ENCODE measurements around the gene HCN3. TPM values are rescaled to one million over a fixed set of nuclear protein-coding genes. Genes with fewer than 3 reads are reported as not detected.
"Not testable (repeated sequence)": the region's sequence is repeated elsewhere in the genome, so short reads cannot be mapped to it uniquely, and the experiment has no call there.

Gene HCN3
- 9.5 and 10.6 TPM in 2 replicates for total RNA-seq (ENCODE audit: low replicate concordance)
- long read RNA-seq, partial matches to known transcripts, result 0 of 2 reads
- long read RNA-seq, other reads (novel, unspliced or antisense), result 2 of 2 reads

- H3K27me3 Mint-ChIP-seq, result no peaks in the 10 kb centered on the region
Measured at GRCh38 chr1:155277070-155277901, at the start of gene HCN3. TSS of gene HCN3 (plus strand) at chr1:155277463. CDS start at chr1:155277591, 128 bp downstream.

GRCh38 chr1:155228096-155228427, 49.2 kb upstream of the HCN3 start:
- no peak for TF ChIP-seq CTCF (conservative IDR thresholded peaks at IDR 0.05)
- H3K9me3 Mint-ChIP-seq, result no peaks in the 10 kb centered on the region
- peak overlapping the region; percentile 94 for H3K4me3 Mint-ChIP-seq
- peaks cover 24% of the 10 kb centered on the region for H3K4me1 Mint-ChIP-seq (ENCODE audit: unreplicated experiment)
- H3K27me3 Mint-ChIP-seq, result no peaks in the 10 kb centered on the region
- H3K36me3 Mint-ChIP-seq, result no peaks in the 10 kb centered on the region
- DNase-seq (ENCODE audit: extremely low spot score, unreplicated experiment), result no peak
- H3K27ac Mint-ChIP-seq, result peak overlapping the region; percentile 96

More at GRCh38 chr1:155277070-155277901, at the start of gene HCN3:
- Mint-ChIP-seq H3K4me1 (ENCODE audit: unreplicated experiment) (peaks cover 37% of the 10 kb centered on the region), H3K27ac (no peak within 1 kb of the TSS), H3K4me3 (peak within 1 kb of the TSS; percentile 80), H3K9me3 (no peaks in the 10 kb centered on the region), H3K36me3 (peaks cover 12% of the 10 kb centered on the region)
- peak; percentile 99 for DNase-seq (ENCODE audit: extremely low spot score, unreplicated experiment)
- peak; percentile 74 for TF ChIP-seq CTCF (conservative IDR thresholded peaks at IDR 0.05)

- Mint-ChIP-seq H3K4me1 (ENCODE audit: unreplicated experiment) (peaks cover 11% of the 10 kb centered on the region), H3K27ac (peak overlapping the region; percentile 3)
- not testable (repeated sequence) for H3K36me3 Mint-ChIP-seq; H3K9me3 Mint-ChIP-seq; DNase-seq (ENCODE audit: extremely low spot score, unreplicated experiment); H3K27me3 Mint-ChIP-seq; H3K4me3 Mint-ChIP-seq
Measured at GRCh38 chr1:155231302-155231701, 46.0 kb upstream of the HCN3 start.

GRCh38 chr1:155232001-155232978, 45.0 kb upstream of the HCN3 start:
- H3K27ac Mint-ChIP-seq; H3K9me3 Mint-ChIP-seq; DNase-seq (ENCODE audit: extremely low spot score, unreplicated experiment); H3K36me3 Mint-ChIP-seq; H3K4me3 Mint-ChIP-seq; H3K4me1 Mint-ChIP-seq (ENCODE audit: unreplicated experiment); H3K27me3 Mint-ChIP-seq: not testable (repeated sequence)

- H3K9me3 Mint-ChIP-seq; H3K27ac Mint-ChIP-seq; DNase-seq (ENCODE audit: extremely low spot score, unreplicated experiment); H3K27me3 Mint-ChIP-seq; H3K36me3 Mint-ChIP-seq; H3K4me3 Mint-ChIP-seq; H3K4me1 Mint-ChIP-seq (ENCODE audit: unreplicated experiment): not testable (repeated sequence)
Measured at GRCh38 chr1:155233502-155233901, 43.8 kb upstream of the HCN3 start.

- H3K27me3 Mint-ChIP-seq; H3K9me3 Mint-ChIP-seq; H3K27ac Mint-ChIP-seq; H3K36me3 Mint-ChIP-seq; H3K4me1 Mint-ChIP-seq (ENCODE audit: unreplicated experiment); DNase-seq (ENCODE audit: extremely low spot score, unreplicated experiment); H3K4me3 Mint-ChIP-seq: not testable (repeated sequence)
Measured at GRCh38 chr1:155235375-155235774, 41.9 kb upstream of the HCN3 start.

GRCh38 chr1:155236451-155236850, 40.8 kb upstream of the HCN3 start:
- no peak for TF ChIP-seq CTCF (conservative IDR thresholded peaks at IDR 0.05)
- peak overlapping the region; percentile 74 for H3K27ac Mint-ChIP-seq

More at GRCh38 chr1:155236451-155236850, 40.8 kb upstream of the HCN3 start:
- no peaks in the 10 kb centered on the region for H3K9me3 Mint-ChIP-seq
- peak overlapping the region; percentile 54 for H3K4me3 Mint-ChIP-seq
- H3K4me1 Mint-ChIP-seq (ENCODE audit: unreplicated experiment), result peaks cover 7% of the 10 kb centered on the region
- H3K36me3 Mint-ChIP-seq, result peaks cover 5% of the 10 kb centered on the region
- DNase-seq (ENCODE audit: extremely low spot score, unreplicated experiment), result no peak
- no peaks in the 10 kb centered on the region for H3K27me3 Mint-ChIP-seq

All from type B pancreatic cell (in vitro differentiated cells).